ENCODE measurements around the gene HDAC7.

HDAC7 gene

GRCh38 chr12:47776471-47777143, 43.1 kb downstream of the HDAC7 start:
- FAIRE-seq: no peak

GRCh38 chr12:47775100-47775911, 44.4 kb downstream of the HDAC7 start:
- FAIRE-seq: no peak

GRCh38 chr12:47774663-47775062, 45.0 kb downstream of the HDAC7 start:
- FAIRE-seq: no peak

GRCh38 chr12:47773858-47774580, 45.7 kb downstream of the HDAC7 start:
- FAIRE-seq: no peak

DNA sequence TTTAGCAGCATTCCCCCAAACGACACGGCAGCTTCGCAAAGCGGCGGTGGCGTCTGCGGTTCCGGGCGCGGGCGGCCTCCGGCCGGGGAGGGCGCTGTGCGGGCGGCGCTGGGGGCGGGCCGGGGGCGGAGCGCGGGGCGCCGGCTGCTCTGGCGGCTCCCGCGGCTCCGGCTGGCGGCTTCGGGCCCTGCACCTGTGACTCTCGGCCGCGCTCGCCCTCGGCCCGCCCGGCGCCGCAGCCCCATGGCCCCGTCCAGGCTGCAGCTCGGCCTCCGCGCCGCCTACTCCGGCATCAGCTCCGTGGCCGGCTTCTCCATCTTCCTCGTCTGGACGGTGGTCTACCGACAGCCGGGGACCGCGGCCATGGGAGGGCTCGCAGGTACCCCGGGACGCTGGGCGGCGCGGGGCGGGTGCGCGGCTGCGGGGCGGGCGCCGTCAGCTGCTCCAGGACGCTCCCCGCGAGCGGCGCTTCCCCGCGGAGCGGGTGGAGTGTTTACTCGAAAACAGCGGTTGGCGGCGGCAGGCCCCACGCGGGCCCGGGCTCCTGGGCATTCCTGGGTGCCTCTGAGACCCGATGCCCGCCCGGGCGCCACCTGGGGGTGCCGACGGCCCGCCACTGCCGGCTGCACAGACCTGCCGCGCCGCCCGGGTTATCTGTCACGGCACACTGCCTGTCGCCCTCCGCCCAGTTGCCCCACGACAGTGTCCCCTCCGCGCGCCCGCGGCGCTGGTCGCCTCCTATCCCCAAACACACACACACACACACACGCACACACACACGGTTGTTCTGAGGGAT, 46.4 kb downstream of the HDAC7 start, which contains the start of gene SLC48A1:
SLC48A1 (plus strand) TSS at position 177 of the 796 bp plus-strand sequence; CDS start at position 244, 67 bp downstream.
- no peak for FAIRE-seq

DNA sequence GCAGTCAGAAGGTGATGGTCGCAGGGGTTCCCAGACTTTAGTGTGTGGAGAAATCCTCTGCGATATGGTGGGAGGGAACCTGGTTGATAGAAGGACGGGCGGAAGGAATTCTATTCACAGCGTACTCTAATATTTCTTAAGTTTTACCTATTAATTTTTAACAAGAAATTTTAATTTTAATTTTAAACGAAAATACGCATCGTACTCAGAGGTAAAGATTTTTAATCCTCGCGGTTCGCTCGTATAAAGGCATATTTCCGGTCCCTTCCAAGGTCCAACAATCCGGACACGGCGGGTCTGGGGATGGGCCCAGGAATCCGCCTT, 47.0 kb downstream of the HDAC7 start:
- FAIRE-seq: no peak

DNA sequence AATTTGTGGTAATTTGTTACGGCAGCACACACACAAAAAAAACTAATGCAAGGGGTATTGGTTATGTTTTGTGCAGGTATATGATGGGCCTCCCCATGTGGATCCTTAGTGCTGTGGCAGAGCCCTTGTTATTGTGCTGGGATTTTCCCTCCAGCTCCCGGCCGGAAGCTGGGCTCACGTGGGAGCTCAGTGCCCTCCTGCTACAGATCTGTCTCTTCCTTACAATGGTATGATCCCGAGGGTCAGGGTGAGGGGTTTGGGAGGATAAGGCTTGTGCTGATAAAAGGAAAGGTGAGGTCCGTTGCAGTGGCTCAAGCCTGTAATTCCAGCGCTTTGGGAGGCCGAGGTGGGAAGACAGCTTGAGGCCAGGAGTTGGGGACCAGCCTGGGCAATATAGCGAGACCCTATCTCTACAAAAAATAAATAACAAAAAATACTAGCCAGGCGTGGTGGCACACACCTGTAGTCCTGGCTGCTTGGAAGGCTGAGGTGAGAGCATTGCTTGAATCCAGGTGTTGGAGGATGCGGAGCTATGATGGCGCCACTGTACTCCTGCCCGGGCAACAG, 47.5 kb downstream of the HDAC7 start:
- FAIRE-seq: no peak

DNA sequence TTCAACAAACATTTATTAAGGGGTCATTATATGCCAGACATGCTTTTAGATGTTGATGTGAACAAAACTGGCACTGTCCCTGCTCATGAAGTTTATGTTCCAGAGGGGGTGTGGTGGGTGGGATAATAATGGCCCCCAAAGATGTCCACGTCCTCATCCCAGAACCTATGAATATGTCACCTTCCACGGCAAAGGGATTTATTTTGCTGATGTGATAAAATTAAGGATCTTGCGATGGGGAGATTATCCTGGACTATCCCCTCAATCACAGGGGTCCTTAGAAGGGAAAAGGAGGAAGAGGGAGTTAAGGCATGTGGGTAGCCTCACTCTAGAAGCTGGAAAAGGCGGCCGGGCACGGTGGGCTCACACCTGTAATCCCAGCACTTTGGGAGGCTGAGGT, 48.4 kb downstream of the HDAC7 start:
- FAIRE-seq: no peak

DNA sequence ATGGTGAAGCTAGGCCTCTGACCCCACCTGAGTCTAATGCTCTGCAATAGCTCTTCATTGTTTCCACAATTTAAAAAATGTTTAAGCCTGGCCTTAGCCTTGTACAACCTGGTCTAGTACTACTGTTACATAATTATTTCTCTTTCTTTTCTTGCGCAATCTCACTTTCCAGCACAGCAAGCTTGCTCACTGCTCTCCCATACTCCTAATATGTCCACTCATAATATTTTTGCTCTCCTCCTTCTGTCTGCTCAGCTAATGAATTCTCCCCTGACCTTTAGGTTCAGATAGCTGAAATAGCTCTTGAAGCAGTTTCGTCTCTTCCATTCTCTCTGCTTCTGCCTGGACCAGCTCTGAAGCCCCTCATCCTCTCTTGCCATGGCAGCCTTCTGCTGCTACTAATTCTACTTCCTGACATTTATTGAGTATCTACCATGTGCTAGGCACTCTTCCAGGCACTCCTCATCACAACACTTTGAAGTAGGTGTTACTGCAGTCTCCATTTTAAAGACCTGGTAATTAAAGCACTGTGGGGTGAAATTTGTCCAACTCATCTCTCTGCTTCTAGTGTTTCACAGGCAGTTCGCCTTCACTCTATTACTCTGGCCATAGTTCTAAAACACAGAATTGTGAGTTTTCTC, 49.5 kb downstream of the HDAC7 start:
- FAIRE-seq: no peak

DNA sequence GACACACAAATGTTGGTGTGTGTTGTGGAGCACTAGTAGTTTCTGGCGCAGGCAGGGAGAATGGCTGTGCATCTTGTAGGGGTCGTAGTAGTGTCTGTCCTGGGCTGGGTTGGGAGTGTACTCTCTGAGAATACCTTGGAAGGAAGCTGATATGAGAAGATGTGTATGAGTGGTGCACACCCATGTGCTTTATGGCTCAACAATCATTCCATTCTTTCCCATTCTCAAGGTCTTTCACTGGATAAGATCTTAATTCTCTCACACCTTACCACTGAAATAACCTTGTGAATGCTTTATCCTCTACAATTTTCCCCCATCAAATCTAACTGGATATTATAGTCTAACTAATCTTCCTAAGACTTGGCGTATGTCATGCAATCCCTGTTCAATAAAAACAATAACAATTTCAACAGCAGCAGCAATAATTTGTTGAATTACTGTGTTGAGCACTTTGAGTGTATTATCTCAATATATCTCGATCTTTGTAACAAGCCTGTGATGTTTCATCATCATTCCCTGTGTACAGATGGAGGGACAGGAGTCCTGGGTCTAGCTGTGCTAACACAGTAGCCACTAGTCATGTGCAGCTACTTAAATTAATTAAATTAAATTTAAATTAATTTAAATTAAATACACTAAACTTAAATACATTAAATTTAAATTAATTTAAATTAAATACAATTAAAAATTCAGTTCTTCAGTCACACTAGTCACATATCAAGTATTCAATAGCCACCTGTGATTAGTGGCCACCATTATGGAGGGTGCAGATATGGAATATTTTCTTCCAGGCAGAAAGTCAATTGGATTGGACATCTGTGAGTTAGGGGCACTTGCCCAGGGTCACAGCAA, 50.2 kb downstream of the HDAC7 start:
- FAIRE-seq: no peak

DNA sequence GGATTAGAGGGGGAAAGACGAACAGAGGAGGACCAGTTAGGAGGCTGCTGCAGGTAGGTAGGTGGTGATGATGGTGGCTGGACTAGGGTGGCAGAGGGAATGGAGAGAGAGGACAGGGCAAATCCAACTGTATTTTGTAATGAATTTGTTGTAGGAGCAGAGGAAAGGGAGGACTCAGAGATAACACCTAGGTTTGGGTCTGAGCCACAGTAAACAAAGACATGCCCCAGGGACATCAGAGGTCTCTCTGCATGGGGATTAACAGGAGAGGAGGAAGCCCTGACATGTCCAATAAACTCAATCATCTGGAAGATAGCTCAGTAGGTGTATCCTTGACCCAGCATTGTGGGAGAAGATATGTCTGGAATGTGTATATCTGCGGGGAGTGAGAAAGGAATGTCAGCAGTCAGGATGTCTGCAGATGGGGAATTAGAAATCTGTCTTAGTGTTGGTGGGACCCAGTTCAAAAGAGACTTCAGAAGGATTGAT, 51.3 kb downstream of the HDAC7 start:
- FAIRE-seq: no peak

DNA sequence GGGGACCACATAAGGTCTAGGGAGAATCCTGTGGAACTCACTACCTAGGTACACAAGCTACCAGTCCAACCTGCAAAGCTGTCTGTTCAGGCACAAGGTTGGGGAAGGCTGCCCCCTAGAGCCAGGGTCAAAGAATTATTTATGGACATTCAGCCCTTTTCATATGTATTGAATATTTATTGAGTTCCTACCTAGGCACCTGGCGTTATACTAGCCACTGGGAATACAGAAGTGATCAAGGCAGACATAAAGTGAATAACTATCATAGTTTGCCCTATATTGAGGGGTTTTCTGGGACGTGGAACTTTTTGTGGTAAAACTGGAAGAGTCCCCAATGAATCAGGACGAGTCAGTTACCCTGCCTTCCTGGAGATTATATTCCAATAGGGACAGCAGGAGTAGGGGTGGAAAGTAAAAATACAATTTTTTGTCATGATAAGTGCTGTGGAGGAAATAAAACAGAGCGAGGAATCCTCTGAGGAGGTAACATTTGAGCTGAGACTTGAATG, 52.4 kb downstream of the HDAC7 start:
- FAIRE-seq: no peak

- FAIRE-seq: no peak
Measured at GRCh38 chr12:47766502-47767215, 53.0 kb downstream of the HDAC7 start.

DNA sequence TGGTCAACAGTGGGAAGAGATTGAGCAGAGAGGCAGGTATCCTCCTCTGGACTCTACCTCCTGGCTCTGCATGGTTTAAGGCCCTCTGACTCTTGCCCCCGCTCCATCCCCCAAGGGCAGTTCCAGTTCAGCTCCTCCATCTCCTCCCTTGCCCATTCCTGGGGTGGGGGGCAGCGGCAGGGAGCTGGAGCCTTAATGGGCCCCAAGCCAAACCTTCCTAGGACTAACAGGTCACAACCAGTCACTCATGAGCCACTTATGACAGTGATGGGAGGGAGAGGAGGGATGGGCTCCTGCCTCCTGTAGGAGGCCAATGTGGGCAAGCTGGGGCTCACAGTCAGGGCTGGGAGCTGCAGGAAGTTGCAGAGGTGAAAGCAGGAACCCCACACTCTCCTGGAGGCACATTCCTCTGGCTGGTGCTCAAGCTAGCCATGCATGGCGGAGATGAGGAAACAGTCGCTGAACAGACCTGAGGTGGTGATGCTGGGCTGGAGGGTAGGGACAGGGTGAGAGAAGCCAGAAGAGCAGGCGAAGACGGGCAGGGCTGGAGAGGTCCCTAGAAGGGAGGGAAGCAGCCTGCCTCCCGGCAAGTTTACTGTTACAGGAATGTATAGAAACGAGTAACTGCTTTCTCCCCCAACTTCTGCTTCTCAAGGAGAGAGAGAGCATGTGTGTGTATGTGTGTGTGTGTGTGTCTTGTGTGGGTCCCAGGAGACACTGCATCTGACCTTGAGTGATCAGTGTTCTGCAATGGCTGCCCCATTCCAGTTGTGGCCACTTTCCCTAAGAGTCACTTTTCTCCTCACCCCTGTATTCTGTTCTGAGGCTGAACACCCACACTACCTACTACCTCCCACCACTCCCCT, 56.0 kb downstream of the HDAC7 start:
- FAIRE-seq: no peak

GRCh38 chr12:47762850-47763465, 56.7 kb downstream of the HDAC7 start:
- no peak for FAIRE-seq

- FAIRE-seq: no peak
Measured at GRCh38 chr12:47758834-47759690, 60.6 kb downstream of the HDAC7 start, which contains the start of gene RAPGEF3. Gene RAPGEF3 (minus strand): TSS chr12:47758880. CDS start chr12:47758556, 324 bp downstream.

- FAIRE-seq: no peak
Measured at GRCh38 chr12:47758584-47758833, 61.2 kb downstream of the HDAC7 start.
